Colonic mucosa (tissue), 4 donors: ENCODE measurements around the gene ACTR1B. TPM values are rescaled to one million over a fixed set of nuclear protein-coding genes. Genes with fewer than 3 reads are reported as not detected.

Experiments used
- DNase-seq: peaks from one replicate; pipeline ENCODE4 v3.0.0-alpha.2; 2020
- H3K27ac ChIP-seq: fragments of 200-600 bp; one replicate; pipeline ENCODE4 v1.8.0; 2021
- H3K27me3 ChIP-seq: fragments of 200-600 bp; one replicate; pipeline ENCODE4 v1.8.0; 2021
- H3K36me3 ChIP-seq: fragments of 200-600 bp; one replicate; pipeline ENCODE4 v1.8.0; 2021
- H3K4me1 ChIP-seq: fragments of 200-600 bp; one replicate; pipeline ENCODE4 v1.8.0; 2021; ENCODE audit warnings: mild to moderate bottlenecking
- H3K4me3 ChIP-seq: fragments of 200-600 bp; one replicate; pipeline ENCODE4 v1.8.0; 2021
- H3K9ac ChIP-seq, 2 donors: one replicate each; pipeline ENCODE4 v1.7.0; 2013; ENCODE audit warnings: control low read depth in 2 of 2, low read depth in 2 of 2, low read length in 2 of 2
- H3K9me3 ChIP-seq: fragments of 200-600 bp; one replicate; pipeline ENCODE4 v1.8.0; 2021
- CTCF ChIP-seq: fragments of 200-600 bp; IDR thresholded peaks from one replicate; pipeline ENCODE4 v1.8.0; 2022; ENCODE audit warnings: antibody characterized with exemption, mild to moderate bottlenecking
- intact Hi-C: fragments of 100-400 bp; cut with DNase I; formaldehyde crosslinking; loops from one replicate; pipeline ENCODE4 v1.14.1; 2022
- total RNA-seq, 2 donors: library from RNA; stranded (reverse); fragmentation: NEBNext Ultra II Directional in 1 of 2; extraction: Animal tissue kit (Norgen Biotek cat#: 25700) in 1 of 2; gene quantifications; one replicate each; pipeline ENCODE4 v1.2.1, GENCODE V29; 2021
- donor health status: healthy.
- donor health status: DM: no; HTN: no; CAD: no.
- donor health status: DM: no; HTN: no; CAD: no.

The ACTR1B gene
- total RNA-seq, 2 donors from 2014 or later, result 71.3 to 82.9 TPM

DNA sequence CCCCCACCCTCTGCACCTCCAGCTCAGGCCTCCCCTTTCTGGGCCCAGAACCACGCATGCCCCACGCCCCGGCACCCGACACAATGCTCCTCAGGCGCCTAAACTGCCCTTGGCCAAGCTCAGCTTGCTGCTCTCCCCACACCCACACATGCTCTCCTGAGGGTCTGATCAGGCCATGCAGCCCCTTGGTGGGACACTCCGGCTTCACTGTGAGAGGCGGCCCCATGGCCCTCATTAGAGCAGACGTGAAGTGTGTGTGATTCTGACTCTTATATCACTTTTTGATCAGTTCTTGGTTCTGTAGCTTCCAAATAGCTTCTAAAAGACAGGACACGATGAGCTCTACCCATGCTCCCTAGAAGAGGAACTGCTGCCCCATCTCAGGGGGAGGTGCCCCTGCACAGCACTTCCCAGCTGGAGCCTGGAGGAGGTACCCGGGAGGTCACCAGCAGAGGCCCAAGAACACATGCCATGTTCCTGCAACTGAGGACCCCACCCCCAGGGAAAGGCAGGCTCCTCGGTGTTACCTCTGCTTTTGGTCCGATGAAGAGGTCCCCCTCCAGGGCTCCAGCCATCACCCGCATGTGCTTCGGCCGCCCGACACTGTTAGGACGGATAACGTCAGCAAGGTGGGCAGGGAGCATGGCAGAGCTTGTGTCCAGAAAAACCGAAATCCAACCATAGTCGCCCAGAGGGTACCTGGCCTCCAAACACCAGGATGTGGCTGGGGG is 3.6 kb downstream of the ACTR1B start:
- Histone ChIP-seq H3K4me1 (peaks cover 8% of the 10 kb centered on the region), H3K9ac (no peak overlapping the region), H3K4me3 (no peak overlapping the region), H3K27ac (no peak overlapping the region), H3K36me3 (peaks cover 10% of the 10 kb centered on the region), H3K9me3 (no peaks in the 10 kb centered on the region), H3K27me3 (no peaks in the 10 kb centered on the region)
- no peak for TF ChIP-seq CTCF
- intact Hi-C loops, result no loop called here
- DNase-seq, result no peak

DNA sequence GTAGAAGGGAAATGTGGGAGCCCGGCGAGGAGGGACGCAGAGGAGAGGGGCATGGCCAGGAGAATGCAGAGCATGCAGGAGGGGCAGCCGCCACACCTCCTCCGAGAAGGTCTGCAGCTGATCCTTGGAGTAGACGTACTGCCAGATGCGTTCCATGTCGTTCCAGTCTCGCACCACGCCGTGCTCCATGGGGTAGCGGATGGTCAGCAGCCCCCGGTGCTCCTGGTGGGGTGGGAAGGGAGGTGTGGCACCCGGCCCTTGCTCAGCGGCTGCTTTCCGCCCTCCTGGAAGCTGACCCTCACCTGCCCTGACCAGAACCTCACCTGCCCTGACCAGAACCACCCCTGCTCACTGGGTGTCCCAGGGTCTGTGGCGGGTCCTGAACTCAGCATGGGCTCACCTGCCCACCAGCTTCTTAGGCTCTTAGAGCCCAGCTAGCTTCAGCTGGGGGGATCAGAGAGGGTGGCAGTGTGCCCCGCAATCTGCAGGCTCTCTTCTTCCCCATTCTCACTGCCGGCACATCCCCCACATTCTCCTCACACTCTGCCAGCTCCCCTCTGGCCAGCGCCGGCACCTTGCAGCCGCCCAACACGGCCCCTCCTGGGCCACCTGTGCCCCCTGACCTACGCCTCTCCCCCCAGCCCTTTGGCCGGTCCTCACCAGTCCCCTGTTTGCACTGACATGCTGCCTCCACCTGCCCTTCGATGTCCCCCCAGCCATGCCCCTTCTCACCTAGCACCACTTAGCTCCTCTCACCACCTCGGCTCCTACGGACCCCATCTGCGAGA is 4.4 kb downstream of the ACTR1B start:
- no peak for TF ChIP-seq CTCF
- H3K36me3 ChIP-seq, result peaks cover 10% of the 10 kb centered on the region
- DNase-seq, result no peak
- peaks cover 8% of the 10 kb centered on the region for H3K4me1 ChIP-seq
- no peaks in the 10 kb centered on the region for H3K27me3 ChIP-seq
- H3K9ac ChIP-seq, result no peak overlapping the region
- H3K4me3 ChIP-seq, result no peak overlapping the region
- H3K27ac ChIP-seq, result no peak overlapping the region
- no peaks in the 10 kb centered on the region for H3K9me3 ChIP-seq
- intact Hi-C loops, result no loop called here

- no peak for TF ChIP-seq CTCF
- no peaks in the 10 kb centered on the region for H3K9me3 ChIP-seq
- H3K27me3 ChIP-seq, result no peaks in the 10 kb centered on the region
- H3K4me3 ChIP-seq, result no peak overlapping the region
- DNase-seq, result no peak
- no peak overlapping the region for H3K27ac ChIP-seq
- peaks cover 10% of the 10 kb centered on the region for H3K36me3 ChIP-seq
- intact Hi-C loops, result no loop called here
- no peak overlapping the region for H3K9ac ChIP-seq
- peaks cover 8% of the 10 kb centered on the region for H3K4me1 ChIP-seq
These were observed 5.1 kb downstream of the ACTR1B start for GRCh38 chr2:97658691-97659157.

DNA sequence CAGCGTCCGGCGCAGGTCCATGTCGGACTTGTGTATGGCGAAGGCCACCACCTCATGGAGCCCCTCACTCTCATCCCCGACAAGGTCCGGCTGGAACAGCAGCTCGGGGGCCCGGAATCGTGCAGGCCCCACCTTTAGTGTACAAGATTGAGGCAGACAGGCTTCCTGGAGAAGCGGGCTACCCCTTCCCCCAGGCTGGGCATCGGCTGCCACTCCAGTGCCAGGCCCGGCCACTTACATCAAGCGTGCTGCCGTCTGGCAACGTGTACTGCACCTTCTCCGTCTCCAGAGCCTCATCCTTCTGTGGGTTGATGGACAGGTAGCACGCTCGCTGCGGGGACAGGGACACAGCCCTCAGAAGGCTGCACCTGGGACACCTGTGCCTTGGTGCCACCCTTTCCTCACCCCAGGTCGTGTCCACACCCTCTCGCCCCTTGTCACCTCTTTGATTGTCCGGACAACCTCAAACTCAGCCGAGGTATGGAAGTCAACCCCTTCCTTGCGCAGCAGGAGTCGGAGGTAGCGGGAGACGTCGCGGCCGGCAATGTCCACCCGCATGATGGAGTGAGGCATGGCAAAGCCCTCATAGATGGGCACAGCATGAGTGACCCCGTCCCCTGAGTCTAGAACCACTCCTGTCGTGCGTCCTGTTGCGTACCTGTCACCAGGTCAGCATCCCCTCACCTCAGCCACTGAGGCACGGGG is 5.7 kb downstream of the ACTR1B start:
- intact Hi-C loops, result no loop called here
- DNase-seq, result no peak
- H3K9ac ChIP-seq, result no peak overlapping the region
- peaks cover 10% of the 10 kb centered on the region for H3K36me3 ChIP-seq
- no peaks in the 10 kb centered on the region for H3K9me3 ChIP-seq
- no peak overlapping the region for H3K4me3 ChIP-seq
- no peaks in the 10 kb centered on the region for H3K27me3 ChIP-seq
- H3K4me1 ChIP-seq, result peaks cover 8% of the 10 kb centered on the region
- TF ChIP-seq CTCF, result no peak
- no peak overlapping the region for H3K27ac ChIP-seq

DNA sequence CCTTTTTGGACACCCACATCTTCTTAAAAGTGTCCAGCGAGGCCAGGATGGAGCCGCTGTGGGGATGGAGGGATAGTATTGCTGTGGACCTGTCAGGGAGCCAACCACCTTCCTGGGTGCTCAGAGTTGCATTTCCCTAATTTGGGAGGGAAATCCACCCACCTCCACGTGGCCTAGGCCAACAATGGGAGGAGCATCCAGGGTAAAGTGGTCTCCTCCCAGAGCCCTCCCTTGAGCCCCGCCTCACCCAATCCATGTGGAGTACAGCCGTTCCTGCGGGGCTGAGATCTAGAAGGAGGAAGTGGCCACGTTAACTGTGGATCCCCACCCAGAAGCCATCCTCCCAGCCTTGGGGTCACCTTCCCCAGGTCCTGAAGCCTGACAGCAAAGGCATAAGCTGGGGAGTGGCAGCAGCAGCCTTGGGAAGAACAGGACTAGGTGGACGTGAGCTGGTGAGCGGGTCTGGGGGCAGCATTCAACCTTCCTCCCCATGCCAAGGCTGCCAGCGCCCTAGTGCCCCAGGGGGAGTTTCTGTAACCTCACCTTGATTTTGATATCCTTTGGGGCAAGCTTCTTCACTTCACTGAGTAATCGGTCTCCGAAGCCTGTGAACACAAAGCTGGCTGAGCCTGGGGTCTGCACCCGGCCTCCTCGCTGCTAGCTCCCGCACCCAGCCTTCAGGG is 6.8 kb downstream of the ACTR1B start:
- DNase-seq, result no peak
- Histone ChIP-seq H3K27ac (no peak overlapping the region), H3K4me1 (peaks cover 3% of the 10 kb centered on the region), H3K4me3 (no peak overlapping the region), H3K9ac (no peak overlapping the region), H3K9me3 (no peaks in the 10 kb centered on the region), H3K36me3 (peaks cover 10% of the 10 kb centered on the region), H3K27me3 (no peaks in the 10 kb centered on the region)
- intact Hi-C loops, result no loop called here
- no peak for TF ChIP-seq CTCF
